T-helper 2 cell treated with Interferon-gamma antibody and Interleukin-4, amounts not matched to agents 5 μg/mL and 100 μg/mL, for 36 hours (primary cell): Measurements from ENCODE around the gene SCRG1.

Source experiments
- DNase-seq: peaks from one replicate; pipeline ENCODE4 v3.0.0; 2021; ENCODE audit warnings: low spot score
- H3K27ac Mint-ChIP-seq: one replicate; pipeline ENCODE4 v1.8.0; 2021; ENCODE audit warnings: mild to moderate bottlenecking, mixed read lengths
- H3K27me3 Mint-ChIP-seq: one replicate; pipeline ENCODE4 v1.8.0; 2021; ENCODE audit warnings: low read depth, mixed read lengths
- H3K36me3 Mint-ChIP-seq: one replicate; pipeline ENCODE4 v1.8.0; 2021; ENCODE audit warnings: low read depth, mixed read lengths
- H3K4me1 Mint-ChIP-seq: one replicate; pipeline ENCODE4 v1.8.0; 2021; ENCODE audit warnings: low read depth, mixed read lengths
- H3K4me3 Mint-ChIP-seq: one replicate; pipeline ENCODE4 v1.8.0; 2022; ENCODE audit warnings: mild to moderate bottlenecking, moderate library complexity, mixed read lengths
- H3K9me3 Mint-ChIP-seq: one replicate; pipeline ENCODE4 v1.8.0; 2021; ENCODE audit warnings: mixed read lengths

Gene SCRG1

DNA sequence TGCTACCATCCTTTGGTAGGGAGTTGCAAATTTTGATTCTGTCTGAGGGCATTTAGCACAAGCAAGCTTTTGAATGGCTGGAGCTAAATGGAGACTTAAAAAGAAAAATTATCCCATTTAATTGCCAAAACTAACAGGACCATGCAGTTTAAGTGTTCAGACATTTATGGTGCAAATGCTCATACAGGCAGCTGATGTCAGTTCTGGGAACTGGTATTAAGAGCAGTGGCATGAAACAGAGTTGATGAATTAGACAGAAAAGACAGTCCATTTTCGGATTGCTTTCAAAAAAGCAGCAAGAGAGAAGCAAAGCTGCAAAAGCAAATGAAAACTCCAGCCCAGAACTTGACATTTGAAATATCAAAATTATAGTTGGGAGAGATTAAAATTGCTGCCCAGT is 1.3 kb downstream of the SCRG1 start:
- Mint-ChIP-seq H3K4me1 (peaks cover 1% of the 10 kb centered on the region), H3K4me3 (no peak overlapping the region), H3K27me3 (no peaks in the 10 kb centered on the region), H3K27ac (no peak overlapping the region), H3K9me3 (no peaks in the 10 kb centered on the region), H3K36me3 (peaks cover 11% of the 10 kb centered on the region)
- no peak for DNase-seq

DNA sequence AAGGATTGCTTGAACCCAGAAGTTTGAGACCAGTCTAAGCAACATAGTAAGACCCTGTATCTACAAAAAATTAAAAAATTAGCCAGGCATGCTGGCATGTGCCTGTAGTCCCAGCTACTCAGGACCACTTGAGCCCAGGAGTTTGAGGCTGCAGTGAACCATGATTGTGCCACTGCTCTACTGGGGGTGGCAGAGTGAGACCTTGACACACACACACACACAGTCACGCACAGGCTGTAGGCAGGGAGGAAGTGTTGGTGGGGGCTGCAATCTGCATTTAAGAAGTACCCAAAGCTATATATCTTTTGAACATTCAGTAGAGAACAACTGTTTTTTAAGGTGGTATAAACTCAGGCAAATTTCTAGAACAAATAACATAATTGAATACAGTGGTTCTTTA is 7.2 kb downstream of the SCRG1 start:
- no peak overlapping the region for H3K27ac Mint-ChIP-seq
- no peaks in the 10 kb centered on the region for H3K27me3 Mint-ChIP-seq
- H3K9me3 Mint-ChIP-seq, result no peaks in the 10 kb centered on the region
- H3K36me3 Mint-ChIP-seq, result peaks cover 11% of the 10 kb centered on the region
- no peak overlapping the region for H3K4me3 Mint-ChIP-seq
- DNase-seq, result no peak
- H3K4me1 Mint-ChIP-seq, result peaks cover 5% of the 10 kb centered on the region

DNA sequence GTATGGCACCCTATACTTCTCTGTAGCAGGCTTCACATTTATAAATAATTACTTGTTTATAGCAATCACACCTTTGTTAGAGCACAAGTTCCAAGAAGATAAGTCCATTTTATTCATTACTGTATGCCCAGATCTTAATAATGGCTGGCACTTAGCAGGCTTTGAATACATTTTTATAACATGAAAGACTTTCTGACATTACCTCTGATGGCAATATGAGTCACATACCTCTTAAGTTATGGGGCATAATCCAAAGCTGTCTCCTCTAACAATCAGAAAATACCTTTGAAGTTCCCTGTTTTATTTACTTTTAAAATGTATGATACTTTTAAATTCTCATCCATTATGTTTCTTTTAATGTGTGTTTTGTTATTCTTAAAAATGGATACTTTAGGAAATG is 12.2 kb downstream of the SCRG1 start:
- no peaks in the 10 kb centered on the region for H3K9me3 Mint-ChIP-seq
- peaks cover 8% of the 10 kb centered on the region for H3K27me3 Mint-ChIP-seq
- H3K27ac Mint-ChIP-seq, result no peak overlapping the region
- peaks cover 12% of the 10 kb centered on the region for H3K4me1 Mint-ChIP-seq
- peaks cover 2% of the 10 kb centered on the region for H3K36me3 Mint-ChIP-seq
- no peak overlapping the region for H3K4me3 Mint-ChIP-seq
- no peak for DNase-seq

DNA sequence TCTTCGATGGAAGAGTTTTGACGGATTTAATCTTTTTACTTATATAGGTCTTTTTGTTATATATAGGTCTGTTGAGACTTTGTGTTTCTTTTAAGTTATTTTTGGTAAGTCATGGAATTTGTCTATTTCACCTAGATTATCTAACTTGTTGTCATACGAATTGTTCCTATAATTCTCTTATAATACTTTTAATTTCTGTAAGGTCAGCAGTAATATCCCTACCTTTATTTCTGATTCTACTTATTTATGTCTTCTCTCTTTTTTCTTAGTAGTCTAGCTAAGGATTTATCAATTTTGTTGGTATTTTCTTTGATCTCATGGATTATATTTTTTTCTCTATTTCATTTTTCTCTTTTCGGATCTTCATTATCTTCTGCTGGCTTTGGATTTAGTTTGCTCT is 16.6 kb downstream of the SCRG1 start:
- Mint-ChIP-seq H3K27me3 (peaks cover 11% of the 10 kb centered on the region), H3K36me3 (peaks cover 16% of the 10 kb centered on the region), H3K9me3 (no peaks in the 10 kb centered on the region), H3K4me1 (peaks cover 15% of the 10 kb centered on the region), H3K27ac (no peak overlapping the region), H3K4me3 (no peak overlapping the region)
- DNase-seq, result no peak

DNA sequence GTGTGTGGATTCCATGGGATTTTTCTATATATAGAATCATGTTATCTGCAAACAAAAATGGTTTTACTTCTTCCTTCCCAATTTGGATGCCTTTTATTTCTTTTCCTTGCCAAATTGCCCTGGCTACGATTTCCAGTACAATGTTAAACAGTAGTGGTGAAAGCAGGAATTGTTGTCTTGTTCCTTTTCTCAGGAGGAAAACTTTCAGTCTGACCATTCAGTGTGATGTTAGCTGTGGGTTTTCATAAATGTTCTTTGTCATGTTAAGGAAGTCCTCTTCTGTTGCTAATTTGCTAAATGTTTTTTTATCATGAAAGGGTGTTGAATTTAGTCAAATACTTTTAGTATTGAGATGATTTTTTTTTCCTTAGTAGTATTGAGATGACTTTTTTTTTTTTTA is 17.3 kb downstream of the SCRG1 start:
- no peak overlapping the region for H3K27ac Mint-ChIP-seq
- H3K4me3 Mint-ChIP-seq, result no peak overlapping the region
- peaks cover 16% of the 10 kb centered on the region for H3K36me3 Mint-ChIP-seq
- H3K27me3 Mint-ChIP-seq, result peaks cover 11% of the 10 kb centered on the region
- DNase-seq, result no peak
- H3K4me1 Mint-ChIP-seq, result peaks cover 11% of the 10 kb centered on the region
- H3K9me3 Mint-ChIP-seq, result no peaks in the 10 kb centered on the region

DNA sequence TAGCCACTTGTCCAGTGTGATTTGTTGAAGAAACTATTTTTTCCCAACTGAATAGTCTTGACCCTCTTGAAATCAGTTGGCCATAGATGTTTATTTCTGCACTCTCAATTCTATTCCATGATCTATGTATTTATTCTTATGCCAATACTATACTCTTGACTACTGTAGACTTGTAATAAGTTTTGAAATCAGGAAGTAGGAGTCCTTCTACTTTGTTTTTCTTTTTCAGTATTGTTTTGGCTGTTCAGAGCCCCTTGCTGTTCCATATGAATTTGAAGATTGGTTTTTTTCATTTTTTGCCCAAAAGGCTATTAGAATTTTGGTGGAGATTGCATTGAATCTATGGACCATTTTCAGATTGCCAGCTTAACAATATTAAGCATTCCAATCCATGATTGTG is 17.9 kb downstream of the SCRG1 start:
- DNase-seq, result no peak
- Mint-ChIP-seq H3K36me3 (peaks cover 18% of the 10 kb centered on the region), H3K27me3 (peaks cover 11% of the 10 kb centered on the region), H3K9me3 (no peaks in the 10 kb centered on the region), H3K27ac (no peak overlapping the region), H3K4me1 (peaks cover 10% of the 10 kb centered on the region), H3K4me3 (no peak overlapping the region)

DNA sequence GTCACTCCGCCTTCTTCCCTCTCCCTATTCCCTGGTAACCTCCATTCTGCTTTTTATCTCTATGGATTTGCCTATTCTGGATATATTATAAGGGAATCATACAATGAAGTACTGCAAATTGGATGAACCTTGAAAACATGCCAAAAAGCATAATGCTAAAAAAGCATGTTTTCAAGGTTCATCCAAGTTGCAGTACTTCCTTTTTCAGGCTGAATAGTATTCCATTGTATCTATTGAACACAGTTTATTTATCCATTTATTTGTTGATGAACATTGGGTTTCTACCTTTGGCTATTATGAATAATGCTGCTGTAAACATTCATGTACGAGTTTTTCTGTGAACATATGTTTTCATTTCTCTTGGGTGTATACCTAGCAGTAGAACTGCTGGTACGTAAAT is 19.0 kb downstream of the SCRG1 start:
- no peak overlapping the region for H3K4me3 Mint-ChIP-seq
- peaks cover 11% of the 10 kb centered on the region for H3K27me3 Mint-ChIP-seq
- no peak overlapping the region for H3K27ac Mint-ChIP-seq
- H3K9me3 Mint-ChIP-seq, result no peaks in the 10 kb centered on the region
- DNase-seq, result no peak
- H3K4me1 Mint-ChIP-seq, result peaks cover 11% of the 10 kb centered on the region
- H3K36me3 Mint-ChIP-seq, result peaks cover 21% of the 10 kb centered on the region

DNA sequence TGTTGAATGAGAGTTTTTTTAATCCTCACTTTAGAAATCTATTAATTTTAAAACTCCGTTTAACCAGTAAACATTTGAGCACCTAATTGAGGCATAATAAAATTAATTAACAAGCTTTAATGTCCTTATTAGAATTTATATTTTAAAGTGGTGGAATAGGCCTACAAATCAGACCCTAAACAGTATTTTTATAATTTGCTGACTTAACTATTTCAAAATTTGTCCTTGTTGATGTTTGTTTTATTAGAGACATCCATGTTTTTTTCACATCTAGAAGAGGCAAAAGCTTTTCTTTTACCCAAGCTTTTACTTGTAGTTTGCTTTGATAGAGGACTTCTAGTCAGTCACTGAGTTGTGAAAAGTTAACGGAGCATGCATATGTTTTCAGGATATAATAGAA is 24.3 kb downstream of the SCRG1 start:
- no peak for DNase-seq
- H3K36me3 Mint-ChIP-seq, result peaks cover 21% of the 10 kb centered on the region
- no peaks in the 10 kb centered on the region for H3K27me3 Mint-ChIP-seq
- H3K4me1 Mint-ChIP-seq, result peaks cover 12% of the 10 kb centered on the region
- no peak overlapping the region for H3K4me3 Mint-ChIP-seq
- H3K27ac Mint-ChIP-seq, result no peak overlapping the region
- H3K9me3 Mint-ChIP-seq, result no peaks in the 10 kb centered on the region

DNA sequence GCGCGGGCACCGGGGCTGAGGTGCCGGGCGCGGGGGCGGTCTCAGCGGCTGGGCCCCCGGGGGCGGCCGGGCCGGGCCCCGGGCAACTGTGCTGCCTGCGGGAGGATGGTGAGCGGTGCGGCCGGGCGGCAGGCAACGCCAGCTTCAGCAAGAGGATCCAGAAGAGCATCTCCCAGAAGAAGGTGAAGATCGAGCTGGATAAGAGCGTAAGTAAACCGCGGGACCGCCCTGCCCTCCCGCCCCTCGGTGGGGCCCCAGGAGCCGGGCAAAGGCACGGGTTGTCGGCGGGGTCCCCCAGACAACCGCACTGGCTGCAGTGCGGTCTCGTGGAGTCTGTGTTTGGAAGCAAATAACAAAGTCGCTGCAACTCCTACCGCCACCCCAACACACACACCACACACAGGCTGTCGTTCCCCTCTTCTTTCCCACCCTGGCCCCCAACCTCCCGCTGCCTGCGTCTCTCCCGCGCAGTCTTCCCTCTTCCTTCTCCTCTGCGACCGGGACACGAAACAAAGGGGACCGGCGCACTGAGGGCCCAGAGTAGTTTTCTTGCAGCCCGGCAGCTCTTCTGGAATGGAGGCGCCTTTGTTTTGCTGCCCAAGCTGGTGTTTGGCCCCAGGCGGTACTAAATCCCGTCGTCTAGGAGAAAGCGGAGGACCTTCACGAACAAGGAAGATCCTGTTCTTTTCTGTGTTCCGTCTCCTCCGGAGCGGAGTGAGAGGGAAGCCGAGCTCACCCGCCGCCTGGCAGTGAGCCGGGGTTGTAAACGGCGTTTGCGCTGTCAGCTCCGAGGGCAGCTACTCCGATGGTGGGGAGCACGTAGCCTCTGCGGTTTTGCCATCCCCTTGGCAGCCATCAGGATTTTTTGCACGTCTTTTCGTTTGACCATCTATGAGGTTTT is 27.4 kb downstream of the SCRG1 start:
- H3K4me1 Mint-ChIP-seq, result peaks cover 27% of the 10 kb centered on the region
- H3K27ac Mint-ChIP-seq, result peak overlapping the region; percentile 94

DNA sequence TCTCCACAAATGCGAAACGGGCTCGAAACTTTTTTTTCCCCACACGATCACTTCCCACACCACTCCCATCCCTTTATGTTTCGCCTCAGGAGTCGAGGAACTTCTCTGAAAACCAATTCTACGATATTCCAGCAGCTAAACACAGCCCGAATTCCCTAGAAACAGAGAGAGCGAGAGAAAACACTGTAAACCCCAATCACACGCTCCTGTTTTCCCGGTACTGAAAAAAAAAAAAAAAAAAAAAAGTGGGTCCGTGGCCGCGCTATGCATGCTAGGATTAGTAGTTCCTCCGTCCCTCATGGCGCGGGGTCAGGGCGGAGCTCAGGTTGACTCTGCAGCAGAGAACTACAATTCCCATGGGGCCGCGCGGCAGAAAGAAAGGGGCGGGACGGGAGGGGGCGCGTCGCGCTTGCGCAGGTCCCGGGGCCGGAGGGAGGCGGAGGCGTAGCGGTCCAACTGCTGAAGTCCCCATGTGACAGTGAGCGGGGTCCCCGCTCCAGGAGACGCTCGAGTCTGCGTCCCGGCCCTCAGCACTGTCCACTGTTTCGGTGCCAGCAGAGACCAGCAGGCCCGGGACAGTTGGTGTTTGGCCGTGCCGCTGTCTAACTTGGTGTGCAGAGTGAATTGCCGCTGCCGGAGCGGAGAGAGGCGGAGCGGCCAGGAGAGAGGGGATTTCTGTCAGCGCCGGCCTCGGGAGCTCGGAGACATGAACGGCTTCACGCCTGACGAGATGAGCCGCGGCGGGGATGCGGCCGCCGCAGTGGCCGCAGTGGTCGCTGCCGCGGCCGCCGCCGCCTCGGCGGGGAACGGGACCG is 28.2 kb downstream of the SCRG1 start, which contains the start of gene SAP30:
TSS of gene SAP30 (plus strand) at position 478 of the 815 bp plus-strand sequence. CDS start at position 707, 229 bp downstream.
- Mint-ChIP-seq H3K27me3 (no peaks in the 10 kb centered on the region), H3K36me3 (peaks cover 18% of the 10 kb centered on the region), H3K4me1 (peaks cover 33% of the 10 kb centered on the region), H3K27ac (peak within 1 kb of the TSS; percentile 97), H3K9me3 (no peaks in the 10 kb centered on the region), H3K4me3 (peak within 1 kb of the TSS; percentile 99)
- DNase-seq, result peak; percentile 92

More for the DNA sequence above, 27.4 kb downstream of the SCRG1 start:
- DNase-seq, result peak; percentile 48
- Mint-ChIP-seq H3K9me3 (no peaks in the 10 kb centered on the region), H3K27me3 (no peaks in the 10 kb centered on the region), H3K4me3 (peak overlapping the region; percentile 98), H3K36me3 (peaks cover 23% of the 10 kb centered on the region)

DNA sequence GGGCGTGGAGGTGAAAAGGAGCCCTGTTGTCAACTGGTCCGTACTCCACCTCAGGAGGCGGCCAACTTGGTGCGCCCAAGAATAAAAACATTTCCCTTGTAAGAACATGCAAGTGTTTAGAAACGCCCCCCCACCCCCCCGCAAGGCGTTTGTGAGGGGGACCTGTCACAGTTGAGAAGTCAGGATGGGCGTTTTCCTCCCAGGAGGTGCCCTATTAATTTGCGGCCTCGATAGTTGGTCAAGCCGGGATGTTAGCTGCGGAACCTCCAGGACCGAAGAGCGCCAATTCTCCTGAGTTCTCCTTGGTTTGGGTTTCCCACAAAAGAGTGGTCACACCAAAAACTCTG is 28.8 kb downstream of the SCRG1 start:
- no peaks in the 10 kb centered on the region for H3K9me3 Mint-ChIP-seq

DNA sequence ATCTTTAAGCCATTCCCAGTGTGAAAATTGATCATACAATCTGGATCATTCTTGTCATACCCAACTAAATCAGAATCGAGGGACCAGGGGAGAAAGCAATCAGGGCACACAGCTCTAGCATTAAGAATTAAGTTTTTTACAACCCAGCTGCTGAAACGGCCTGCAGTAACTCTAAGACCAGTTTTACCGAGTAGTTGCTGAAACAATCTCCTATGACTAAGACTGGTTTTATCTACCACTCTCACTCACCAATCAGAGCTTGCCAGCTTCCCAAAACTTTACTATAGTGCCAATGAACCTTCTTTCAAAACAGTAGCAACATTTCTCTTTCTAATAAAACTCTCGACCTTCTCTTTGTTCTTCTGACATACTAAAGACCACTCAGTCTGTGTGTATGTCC is 31.0 kb downstream of the SCRG1 start:
- no peak for DNase-seq
- H3K36me3 Mint-ChIP-seq, result peaks cover 18% of the 10 kb centered on the region
- peak overlapping the region; percentile 80 for H3K4me3 Mint-ChIP-seq
- peaks cover 34% of the 10 kb centered on the region for H3K4me1 Mint-ChIP-seq
- no peaks in the 10 kb centered on the region for H3K9me3 Mint-ChIP-seq
- H3K27me3 Mint-ChIP-seq, result no peaks in the 10 kb centered on the region
- H3K27ac Mint-ChIP-seq, result peak overlapping the region; percentile 77

More for the DNA sequence above, 28.8 kb downstream of the SCRG1 start:
- Mint-ChIP-seq H3K36me3 (peaks cover 18% of the 10 kb centered on the region), H3K27me3 (no peaks in the 10 kb centered on the region), H3K4me3 (peak overlapping the region; percentile 99), H3K27ac (peak overlapping the region; percentile 92), H3K4me1 (peaks cover 38% of the 10 kb centered on the region)
- peak; percentile 20 for DNase-seq

DNA sequence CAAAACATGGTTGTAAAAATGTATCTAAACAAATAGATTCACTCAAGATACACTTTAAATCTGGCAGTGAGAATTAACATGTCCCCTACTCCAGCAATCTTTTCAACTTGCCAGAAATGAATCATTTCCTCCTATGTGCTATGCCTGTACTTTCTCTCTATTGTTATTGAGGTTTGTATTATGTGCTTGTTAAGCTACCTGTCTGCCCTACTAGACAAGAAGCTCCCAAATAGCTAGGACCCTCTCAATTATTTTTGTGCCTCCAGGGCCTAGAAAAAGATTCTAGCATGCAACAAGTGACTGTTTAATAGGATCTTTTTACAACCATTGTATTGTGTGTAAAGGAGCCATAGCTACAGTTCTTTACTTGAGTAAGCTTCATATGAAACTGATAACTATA is 31.6 kb downstream of the SCRG1 start:
- Mint-ChIP-seq H3K27me3 (no peaks in the 10 kb centered on the region), H3K27ac (peak overlapping the region; percentile 77), H3K36me3 (peaks cover 18% of the 10 kb centered on the region), H3K9me3 (no peaks in the 10 kb centered on the region), H3K4me3 (peak overlapping the region; percentile 63), H3K4me1 (peaks cover 33% of the 10 kb centered on the region)
- DNase-seq, result peak; percentile 11

DNA sequence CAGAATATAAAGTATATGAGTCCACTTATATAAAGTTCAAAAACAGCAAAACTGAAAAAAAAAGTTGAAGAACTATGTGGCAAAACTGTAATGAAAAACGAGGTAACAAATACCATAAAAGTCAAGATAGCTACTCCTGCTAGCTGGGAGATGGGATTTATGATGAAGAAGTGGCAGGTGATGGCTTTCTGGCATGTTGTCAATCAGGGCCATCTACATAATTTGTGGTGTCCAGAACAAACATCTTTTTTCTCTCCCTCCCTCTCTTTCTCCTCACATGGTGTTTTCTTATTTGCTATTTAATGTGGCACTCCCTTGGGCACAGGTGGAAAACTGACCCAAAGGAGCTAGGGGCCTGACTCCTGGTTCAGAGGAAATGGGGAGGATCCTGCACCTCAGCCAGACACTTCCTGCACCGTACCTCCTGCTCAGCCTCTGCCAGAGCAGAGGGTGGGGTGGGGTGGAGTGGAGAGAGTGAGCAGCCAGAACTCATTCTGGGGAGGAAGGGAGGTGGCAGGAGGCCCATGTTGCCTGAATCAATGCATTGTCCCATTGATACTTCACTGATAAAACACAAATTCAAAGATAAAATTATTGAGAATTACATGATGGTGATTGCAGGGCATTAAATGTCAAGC is 33.4 kb downstream of the SCRG1 start:
- Mint-ChIP-seq H3K27me3 (no peaks in the 10 kb centered on the region), H3K27ac (peak overlapping the region; percentile 68), H3K4me1 (peaks cover 35% of the 10 kb centered on the region), H3K9me3 (no peaks in the 10 kb centered on the region), H3K36me3 (peaks cover 14% of the 10 kb centered on the region), H3K4me3 (peak overlapping the region; percentile 63)
- DNase-seq, result no peak
